Measurements from ENCODE around the gene C12orf56.

Gene C12orf56

DNA sequence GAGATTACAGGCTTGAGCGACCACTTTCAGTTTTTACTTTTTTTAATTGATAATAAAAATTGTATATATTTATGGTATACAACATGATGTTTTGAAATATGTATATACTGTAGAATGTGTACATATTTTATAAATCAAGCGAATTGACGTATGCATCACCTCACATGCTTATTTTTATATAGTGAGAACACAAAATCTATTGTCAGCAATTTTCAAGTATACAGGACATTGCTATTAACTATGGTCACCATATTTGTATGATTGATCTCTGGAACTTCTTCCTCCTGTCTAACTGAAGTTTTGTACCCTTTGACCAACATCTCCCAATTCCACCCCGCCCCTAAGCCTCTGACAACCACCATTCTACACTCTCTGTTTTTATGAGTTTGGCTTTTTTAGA is 112.1 kb downstream of the C12orf56 start:
- DNase-seq (ENCODE audit: low read depth), result no peak
- no peak overlapping the region for H3K4me3 ChIP-seq (ENCODE audit: low read depth, low read length)
- TF ChIP-seq, protein P1, sequence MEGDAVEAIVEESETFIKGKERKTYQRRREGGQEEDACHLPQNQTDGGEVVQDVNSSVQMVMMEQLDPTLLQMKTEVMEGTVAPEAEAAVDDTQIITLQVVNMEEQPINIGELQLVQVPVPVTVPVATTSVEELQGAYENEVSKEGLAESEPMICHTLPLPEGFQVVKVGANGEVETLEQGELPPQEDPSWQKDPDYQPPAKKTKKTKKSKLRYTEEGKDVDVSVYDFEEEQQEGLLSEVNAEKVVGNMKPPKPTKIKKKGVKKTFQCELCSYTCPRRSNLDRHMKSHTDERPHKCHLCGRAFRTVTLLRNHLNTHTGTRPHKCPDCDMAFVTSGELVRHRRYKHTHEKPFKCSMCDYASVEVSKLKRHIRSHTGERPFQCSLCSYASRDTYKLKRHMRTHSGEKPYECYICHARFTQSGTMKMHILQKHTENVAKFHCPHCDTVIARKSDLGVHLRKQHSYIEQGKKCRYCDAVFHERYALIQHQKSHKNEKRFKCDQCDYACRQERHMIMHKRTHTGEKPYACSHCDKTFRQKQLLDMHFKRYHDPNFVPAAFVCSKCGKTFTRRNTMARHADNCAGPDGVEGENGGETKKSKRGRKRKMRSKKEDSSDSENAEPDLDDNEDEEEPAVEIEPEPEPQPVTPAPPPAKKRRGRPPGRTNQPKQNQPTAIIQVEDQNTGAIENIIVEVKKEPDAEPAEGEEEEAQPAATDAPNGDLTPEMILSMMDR (IDR thresholded peaks at IDR 0.05; ENCODE audit: low read depth, low read length, missing control alignments), result no peak

DNA sequence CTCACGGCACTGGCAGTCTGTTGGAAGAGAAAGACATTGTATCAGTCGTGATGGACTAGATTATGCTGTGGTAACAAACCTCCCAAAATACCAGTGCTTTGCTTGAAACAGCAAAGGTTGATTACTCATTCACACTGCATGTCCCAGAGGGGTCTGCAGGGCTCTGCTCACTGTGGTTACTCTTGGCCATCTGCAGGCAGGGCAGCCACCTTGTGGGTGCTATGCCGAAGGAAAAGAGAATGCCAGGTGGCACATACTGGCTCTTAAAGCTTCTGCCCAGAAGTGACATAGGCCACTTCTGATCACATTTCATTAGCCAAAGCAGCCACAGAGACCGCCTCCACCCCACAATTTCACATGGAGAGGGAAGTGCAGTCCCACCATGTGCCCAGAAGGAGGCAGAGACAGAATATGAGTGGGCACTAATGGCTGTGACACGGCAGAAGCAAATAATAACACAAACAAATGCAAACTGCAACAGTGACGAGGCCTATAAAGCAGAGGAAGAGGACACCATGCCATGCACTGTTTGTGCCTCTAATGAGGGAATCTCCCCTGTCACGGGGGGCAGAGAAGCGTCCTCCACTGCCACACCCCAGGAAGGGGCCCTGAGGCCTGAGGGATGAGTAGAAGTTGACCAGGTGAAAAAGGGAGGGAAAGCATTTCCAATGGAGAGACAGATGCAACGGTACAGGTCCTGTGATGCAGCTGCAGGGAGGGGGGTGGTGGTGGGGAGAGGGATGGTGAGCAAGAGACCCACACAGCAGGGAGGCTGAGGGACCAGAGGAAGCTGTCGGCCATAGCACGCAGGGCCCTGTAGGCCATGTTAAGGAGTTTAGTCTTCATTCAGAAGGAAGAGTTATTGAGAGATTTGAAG is 116.8 kb downstream of the C12orf56 start:
- TF ChIP-seq, protein P1 (IDR thresholded peaks at IDR 0.05; ENCODE audit: low read depth, low read length, missing control alignments), result peak; percentile 65
- DNase-seq (ENCODE audit: low read depth), result peak; percentile 5
- no peak overlapping the region for H3K4me3 ChIP-seq (ENCODE audit: low read depth, low read length)

DNA sequence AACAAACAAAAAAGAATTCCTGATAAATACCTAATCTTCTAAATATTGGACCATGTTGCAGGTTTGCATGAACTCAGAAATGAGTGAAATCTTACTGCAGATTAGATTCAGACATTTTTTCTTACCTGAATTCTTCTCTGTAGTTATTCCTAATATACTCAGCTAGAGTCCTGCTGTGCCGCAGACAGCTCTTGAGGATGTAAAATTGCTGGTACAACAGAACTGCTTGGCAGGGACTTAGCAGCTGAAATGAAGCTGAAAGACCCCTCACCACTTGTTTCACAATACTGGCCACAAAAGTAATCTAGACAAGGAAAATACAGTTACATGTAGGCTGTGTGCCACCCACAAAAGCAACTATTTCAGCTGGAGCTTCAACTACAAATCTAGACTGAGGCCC is 120.1 kb downstream of the C12orf56 start:
- no peak for DNase-seq (ENCODE audit: low read depth)
- TF ChIP-seq, protein P1 (IDR thresholded peaks at IDR 0.05; ENCODE audit: low read depth, low read length, missing control alignments), result no peak
- H3K4me3 ChIP-seq (ENCODE audit: low read depth, low read length), result no peak overlapping the region

DNA sequence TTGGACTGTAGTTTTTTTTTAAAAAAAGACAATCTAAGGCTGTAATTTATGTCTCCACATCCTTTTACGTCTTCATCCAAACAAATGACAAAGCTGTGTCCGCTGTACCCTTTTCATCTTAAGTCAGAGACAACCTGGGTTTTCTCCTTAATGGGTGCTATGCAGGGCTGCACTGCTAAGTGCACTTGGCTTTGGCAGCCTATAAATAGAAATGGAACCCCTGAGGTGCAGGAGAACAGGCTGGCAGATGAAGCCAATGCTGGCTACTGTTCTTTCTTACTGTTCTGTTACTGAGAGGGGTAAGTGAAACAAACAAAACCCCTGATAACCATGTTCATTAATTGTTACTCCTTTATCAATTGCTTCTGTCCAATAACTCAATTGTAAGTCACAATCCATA is 121.4 kb downstream of the C12orf56 start:
- DNase-seq (ENCODE audit: low read depth), result no peak
- TF ChIP-seq, protein P1 (IDR thresholded peaks at IDR 0.05; ENCODE audit: low read depth, low read length, missing control alignments), result no peak
- H3K4me3 ChIP-seq (ENCODE audit: low read depth, low read length), result no peak overlapping the region

DNA sequence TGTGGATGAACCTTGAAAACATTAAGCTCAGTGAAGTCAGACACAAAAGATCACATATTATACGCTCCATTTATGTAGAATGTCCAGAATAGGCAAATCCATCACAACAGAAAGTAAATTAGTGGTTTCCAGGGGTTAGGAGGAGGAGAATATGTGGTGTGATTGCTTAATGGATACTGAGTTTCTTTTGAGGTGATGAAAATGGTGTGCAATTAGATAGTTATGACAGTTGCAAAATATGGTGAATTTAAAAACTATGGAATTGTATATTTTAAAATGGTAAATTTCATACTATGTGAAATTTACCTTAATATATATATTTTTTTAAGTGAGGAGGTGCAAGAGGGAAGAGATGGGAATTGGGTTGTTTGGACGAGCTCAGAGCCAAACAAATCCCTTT is 122.1 kb downstream of the C12orf56 start:
- DNase-seq (ENCODE audit: low read depth), result no peak
- TF ChIP-seq, protein P1 (IDR thresholded peaks at IDR 0.05; ENCODE audit: low read depth, low read length, missing control alignments), result no peak
- no peak overlapping the region for H3K4me3 ChIP-seq (ENCODE audit: low read depth, low read length)

DNA sequence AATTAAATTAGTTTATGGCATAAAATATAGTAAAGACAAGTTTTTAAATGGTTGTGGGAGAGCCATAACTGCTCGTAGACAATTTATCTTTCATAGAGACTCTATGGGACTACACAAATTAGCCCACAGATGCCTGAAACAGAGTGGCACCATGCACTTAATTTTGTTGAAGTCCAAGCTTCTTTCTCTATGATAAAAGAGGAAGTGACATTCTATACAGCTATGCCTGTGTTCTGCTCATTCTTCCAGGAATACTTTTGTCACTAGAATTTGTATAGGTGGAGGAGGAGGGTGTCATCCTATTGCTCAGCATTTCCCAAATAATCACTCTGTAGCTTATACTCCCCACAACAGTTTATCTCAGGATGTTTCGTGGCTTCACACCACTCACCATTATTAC is 124.7 kb downstream of the C12orf56 start:
- DNase-seq (ENCODE audit: low read depth), result no peak
- no peak overlapping the region for H3K4me3 ChIP-seq (ENCODE audit: low read depth, low read length)
- TF ChIP-seq, protein P1 (IDR thresholded peaks at IDR 0.05; ENCODE audit: low read depth, low read length, missing control alignments), result no peak

DNA sequence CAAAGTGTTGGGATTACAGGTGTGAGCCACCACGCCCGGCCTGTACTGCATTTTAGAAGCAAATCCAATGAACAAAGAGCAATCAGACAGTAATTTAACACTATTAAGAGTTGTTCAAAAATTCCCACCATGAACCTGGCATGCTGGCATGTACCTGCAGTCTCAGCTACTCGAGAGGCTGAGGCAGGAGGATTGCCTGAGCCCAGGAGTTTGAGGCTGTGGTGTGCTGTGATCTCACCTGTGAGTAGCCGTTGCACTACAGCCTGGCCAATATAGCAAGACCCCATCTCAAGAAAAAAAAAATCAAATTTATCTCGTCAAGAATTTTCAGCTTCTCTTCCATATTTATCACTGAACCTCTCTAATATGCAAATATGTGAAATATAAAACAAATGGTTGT is 128.7 kb downstream of the C12orf56 start:
- DNase-seq (ENCODE audit: low read depth), result no peak
- TF ChIP-seq, protein P1 (IDR thresholded peaks at IDR 0.05; ENCODE audit: low read depth, low read length, missing control alignments), result no peak
- H3K4me3 ChIP-seq (ENCODE audit: low read depth, low read length), result no peak overlapping the region
